ENCODE results near the gene TRIM24.

TRIM24 gene

GRCh38 chr7:138554674-138555073 lies 94.6 kb downstream of the TRIM24 start:
- no peaks in the 10 kb centered on the region for H4K20me1 ChIP-seq (ENCODE audit: insufficient read depth, low read length, poor library complexity, severe bottlenecking)
- peaks cover 24% of the 10 kb centered on the region for H3K9me3 ChIP-seq (ENCODE audit: insufficient read depth, low read depth, low read length)
- H3K36me3 ChIP-seq (ENCODE audit: insufficient read depth, low read length): peaks cover 95% of the 10 kb centered on the region
- H3F3A ChIP-seq (ENCODE audit: low read depth): no peaks in the 10 kb centered on the region
- no peak overlapping the region for H3K9ac ChIP-seq (ENCODE audit: low read depth, low read length, poor library complexity, severe bottlenecking)
- H3K79me2 ChIP-seq (ENCODE audit: insufficient read depth, low read length): no peaks in the 10 kb centered on the region
- no peak overlapping the region for H3K4me3 ChIP-seq (ENCODE audit: low read length, poor library complexity, severe bottlenecking)
- H3K9me2 ChIP-seq (replicated peaks; ENCODE audit: low read depth, low read length): no peaks in the 10 kb centered on the region
- H3K27me3 ChIP-seq (ENCODE audit: insufficient read depth, low read length, poor library complexity, severe bottlenecking): no peaks in the 10 kb centered on the region
- no peak overlapping the region for H2AFZ ChIP-seq (ENCODE audit: low read length)
- no peaks in the 10 kb centered on the region for H3K4me1 ChIP-seq (ENCODE audit: insufficient read depth, low read length, poor library complexity, severe bottlenecking)
- TF ChIP-seq CTCF (conservative IDR thresholded peaks at IDR 0.05; ENCODE audit: low read length) (no peak), EZH2phosphoT487 (IDR thresholded peaks at IDR 0.05; ENCODE audit: borderline replicate concordance) (no peak)
- no peak overlapping the region for H3K4me2 ChIP-seq (ENCODE audit: low read depth, low read length, poor library complexity, severe bottlenecking)

GRCh38 chr7:138555684-138556083 lies 95.6 kb downstream of the TRIM24 start:
- peaks cover 97% of the 10 kb centered on the region for H3K36me3 ChIP-seq (ENCODE audit: insufficient read depth, low read length)
- no peaks in the 10 kb centered on the region for H3K4me1 ChIP-seq (ENCODE audit: insufficient read depth, low read length, poor library complexity, severe bottlenecking)
- H3F3A ChIP-seq (ENCODE audit: low read depth): no peaks in the 10 kb centered on the region
- H3K9me3 ChIP-seq (ENCODE audit: insufficient read depth, low read depth, low read length): peaks cover 24% of the 10 kb centered on the region
- no peak overlapping the region for H3K4me2 ChIP-seq (ENCODE audit: low read depth, low read length, poor library complexity, severe bottlenecking)
- H4K20me1 ChIP-seq (ENCODE audit: insufficient read depth, low read length, poor library complexity, severe bottlenecking): no peaks in the 10 kb centered on the region
- no peak overlapping the region for H2AFZ ChIP-seq (ENCODE audit: low read length)
- no peak overlapping the region for H3K9ac ChIP-seq (ENCODE audit: low read depth, low read length, poor library complexity, severe bottlenecking)
- H3K9me2 ChIP-seq (replicated peaks; ENCODE audit: low read depth, low read length): no peaks in the 10 kb centered on the region
- H3K79me2 ChIP-seq (ENCODE audit: insufficient read depth, low read length): no peaks in the 10 kb centered on the region
- no peaks in the 10 kb centered on the region for H3K27me3 ChIP-seq (ENCODE audit: insufficient read depth, low read length, poor library complexity, severe bottlenecking)
- H3K4me3 ChIP-seq (ENCODE audit: low read length, poor library complexity, severe bottlenecking): no peak overlapping the region
- TF ChIP-seq CTCF (conservative IDR thresholded peaks at IDR 0.05; ENCODE audit: low read length) (no peak), EZH2phosphoT487 (IDR thresholded peaks at IDR 0.05; ENCODE audit: borderline replicate concordance) (no peak)

DNA sequence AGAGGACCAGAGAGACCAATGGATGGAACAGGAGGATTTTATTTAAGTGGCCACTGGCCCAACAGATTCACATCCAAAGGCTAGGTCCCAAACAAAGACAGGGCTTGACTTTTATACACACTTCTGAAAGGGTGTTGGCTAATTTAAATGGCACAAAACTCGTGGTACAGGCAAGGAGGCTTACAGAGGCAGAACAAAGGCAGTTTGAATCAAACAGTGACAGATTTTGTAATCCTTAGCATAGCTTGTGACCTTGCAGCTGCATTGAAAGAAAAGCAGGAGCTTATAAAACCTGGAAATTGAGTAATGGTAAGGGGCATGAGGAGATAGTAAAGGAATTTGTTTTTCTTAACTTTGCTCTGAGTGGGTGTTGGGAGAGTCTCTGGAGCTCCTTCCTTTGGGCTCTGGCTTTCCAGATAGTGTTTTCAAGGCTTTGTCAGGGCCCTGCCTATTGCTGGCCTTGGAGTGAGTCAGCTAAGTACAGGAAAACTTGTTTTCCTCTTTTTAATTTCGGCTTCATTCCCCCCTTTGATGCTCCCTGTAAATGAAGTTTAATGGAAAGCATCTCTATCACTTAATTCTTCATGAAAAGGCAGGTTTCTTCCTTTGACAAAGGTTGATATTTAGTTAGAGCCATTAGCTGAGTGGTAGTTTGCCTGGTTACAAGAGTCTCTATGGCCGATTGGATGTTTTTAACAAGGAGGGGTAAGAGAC lies 96.9 kb downstream of the TRIM24 start:
- Histone ChIP-seq H4K20me1 (ENCODE audit: insufficient read depth, low read length, poor library complexity, severe bottlenecking) (no peaks in the 10 kb centered on the region), H3K36me3 (ENCODE audit: insufficient read depth, low read length) (peaks cover 97% of the 10 kb centered on the region), H2AFZ (ENCODE audit: low read length) (no peak overlapping the region), H3F3A (ENCODE audit: low read depth) (no peaks in the 10 kb centered on the region), H3K4me2 (ENCODE audit: low read depth, low read length, poor library complexity, severe bottlenecking) (no peak overlapping the region), H3K9me3 (ENCODE audit: insufficient read depth, low read depth, low read length) (peaks cover 24% of the 10 kb centered on the region), H3K4me1 (ENCODE audit: insufficient read depth, low read length, poor library complexity, severe bottlenecking) (no peaks in the 10 kb centered on the region), H3K79me2 (ENCODE audit: insufficient read depth, low read length) (no peaks in the 10 kb centered on the region), H3K9me2 (replicated peaks; ENCODE audit: low read depth, low read length) (no peaks in the 10 kb centered on the region), H3K27me3 (ENCODE audit: insufficient read depth, low read length, poor library complexity, severe bottlenecking) (no peaks in the 10 kb centered on the region), H3K9ac (ENCODE audit: low read depth, low read length, poor library complexity, severe bottlenecking) (no peak overlapping the region), H3K4me3 (ENCODE audit: low read length, poor library complexity, severe bottlenecking) (no peak overlapping the region)
- TF ChIP-seq EZH2phosphoT487 (IDR thresholded peaks at IDR 0.05; ENCODE audit: borderline replicate concordance) (no peak), CTCF (conservative IDR thresholded peaks at IDR 0.05; ENCODE audit: low read length) (no peak)
